Stomach (tissue), 19 donors: Measurements from ENCODE around the gene NPDC1. TPM values are rescaled to one million over a fixed set of nuclear protein-coding genes. Genes with fewer than 3 reads are reported as not detected.

Experiments
- DNase-seq, 2 donors: peaks; one replicate each; pipeline versions ENCODE4 v3.0.0 to v3.0.0-alpha.2; 2013 to 2019
- H3K27ac ChIP-seq, 5 donors: fragments of 200-600 bp in 4 of 5; sonication (generic) in 4 of 5; one replicate each; pipeline ENCODE4 v1.5.1; 2013 to 2019; ENCODE audit warnings: mild to moderate bottlenecking in 1 of 5, moderate library complexity in 1 of 5
- H3K27me3 ChIP-seq, 3 donors: fragments of 200-600 bp; sonication (generic); one replicate each; pipeline ENCODE4 v1.5.1; 2017 to 2019; ENCODE audit warnings: mixed run types in 1 of 3
- H3K36me3 ChIP-seq, 4 donors: fragments of 200-600 bp; sonication (generic); 1 replicate in 3 of 4; 2 replicates in 1 of 4; pipeline ENCODE4 v1.5.1; 2016 to 2019
- H3K4me1 ChIP-seq, 4 donors: fragments of 200-600 bp; sonication (generic); one replicate each; pipeline ENCODE4 v1.5.1; 2016 to 2019
- H3K4me3 ChIP-seq, 4 donors: fragments of 200-600 bp; sonication (generic) in 3 of 4; one replicate each; pipeline ENCODE4 v1.5.1; 2016 to 2019; ENCODE audit warnings: mild to moderate bottlenecking in 1 of 4
- H3K9me3 ChIP-seq, 4 donors: fragments of 200-600 bp; sonication (generic); one replicate each; pipeline ENCODE4 v1.5.1; 2016 to 2019
- CTCF ChIP-seq, 7 experiments: fragments of 450-650 bp in 4 of 7; fragments of 200-600 bp in 3 of 7; sonication (generic) in 3 of 7; IDR thresholded peaks; one replicate each; pipeline ENCODE4 v1.5.1; 2016 to 2019; ENCODE audit warnings: antibody characterized with exemption in 7 of 7, control low read depth in 2 of 7, mild to moderate bottlenecking in 1 of 7
- EP300 ChIP-seq: sonication (generic); formaldehyde crosslinking; IDR thresholded peaks from one replicate; pipeline ENCODE4 v1.6.1; 2017; ENCODE audit warnings: antibody characterized with exemption
- POLR2A ChIP-seq, 4 donors: fragments of 450-650 bp; IDR thresholded peaks; one replicate each; pipeline ENCODE4 v1.6.1; 2016; ENCODE audit warnings: antibody characterized with exemption in 4 of 4, control low read depth in 2 of 4, mild to moderate bottlenecking in 1 of 4, moderate library complexity in 1 of 4
- POLR2AphosphoS5 ChIP-seq, 3 donors: sonication (generic); formaldehyde crosslinking; IDR thresholded peaks; one replicate each; pipeline ENCODE4 v1.6.1; 2016; ENCODE audit warnings: antibody characterized with exemption in 3 of 3
- WGBS, 5 donors: extraction: QIAGEN DNeasy Blood & Tissue Kit in 3 of 5; methylation state at CpG; one replicate each; pipeline versions ENCODE4 v1.1.5 to v1.1.7; 2013 to 2018; 5-methylcytosine and 5-hydroxymethylcytosine counted together
- intact Hi-C: fragments of 100-400 bp; cut with DNase I; formaldehyde crosslinking; loops from one replicate; pipeline ENCODE4 v1.15.1; 2023; ENCODE audit warnings: low total_unique reads
- long read RNA-seq, 10 donors: transcript quantifications; one replicate each; lab custom pipeline, GENCODE V29; 2026
- polyA plus RNA-seq, 3 donors: library from polyadenylated mRNA; stranded (reverse); fragments of 200-250 nt; gene quantifications; one replicate each; pipeline ENCODE4 v1.2.3, GENCODE V29; 2013
- total RNA-seq, 5 donors: library from RNA; depleted of rRNA; stranded (reverse); fragments of >200 nt; gene quantifications; one replicate each; pipeline versions ENCODE4 v1.1.0 to v1.2.3, GENCODE V29; 2014 to 2016
- donor health status: healthy with polysubstance abuse.
- donor health status: Bipolar disorder and iron deficiency.
- donor health status: healthy.

Gene NPDC1
- total RNA-seq (100 to 1,000 TPM in 4 of 5 donors, 10 to 100 TPM in 1; 20.0 to 276 (median 189) TPM), polyA plus RNA-seq (100 to 1,000 TPM; 104 to 186 (median 115) TPM)
- long read RNA-seq, donor 1, partial matches to known transcripts = 0 of 8 reads
- long read RNA-seq, donor 1, other reads (novel, unspliced or antisense) = 0 of 8 reads
- long read RNA-seq, donor 2, transcript NPDC1-201 (8 exons, 2,187 nt) = minor isoform, 8 of 29 reads
- long read RNA-seq, donor 2, transcript NPDC1-202 (9 exons, 1,494 nt) = major isoform, 21 of 29 reads
- long read RNA-seq, donor 2, partial matches to known transcripts = 0 of 29 reads
- long read RNA-seq, donor 2, other reads (novel, unspliced or antisense) = 0 of 29 reads
- long read RNA-seq, donor 3, transcript NPDC1-206 (2 exons, 383 nt) = minor isoform, 6 of 27 reads
- long read RNA-seq, donor 3, transcript NPDC1-202 (9 exons, 1,494 nt) = major isoform, 15 of 27 reads
- long read RNA-seq, donor 3, partial matches to known transcripts = 0 of 27 reads
- long read RNA-seq, donor 3, other reads (novel, unspliced or antisense) = 0 of 27 reads
- long read RNA-seq, donor 4, partial matches to known transcripts = 0 of 1 reads
- long read RNA-seq, donor 4, other reads (novel, unspliced or antisense) = 0 of 1 reads
- long read RNA-seq, donor 5, transcript NPDC1-202 (9 exons, 1,494 nt) = major isoform, 19 of 27 reads
- long read RNA-seq, donor 5, transcript NPDC1-201 (8 exons, 2,187 nt) = minor isoform, 6 of 27 reads
- long read RNA-seq, donor 5, partial matches to known transcripts = 0 of 27 reads
- long read RNA-seq, donor 5, other reads (novel, unspliced or antisense) = 0 of 27 reads
- long read RNA-seq, donor 6, transcript NPDC1-202 (9 exons, 1,494 nt) = major isoform, 38 of 61 reads
- long read RNA-seq, donor 6, transcript NPDC1-201 (8 exons, 2,187 nt) = minor isoform, 20 of 61 reads
- long read RNA-seq, donor 6, partial matches to known transcripts = 0 of 61 reads
- long read RNA-seq, donor 6, other reads (novel, unspliced or antisense) = 0 of 61 reads
- long read RNA-seq, donor 7, transcript NPDC1-202 (9 exons, 1,494 nt) = major isoform, 31 of 39 reads
- long read RNA-seq, donor 7, transcript NPDC1-201 (8 exons, 2,187 nt) = minor isoform, 5 of 39 reads
- long read RNA-seq, donor 7, partial matches to known transcripts = 0 of 39 reads
- long read RNA-seq, donor 7, other reads (novel, unspliced or antisense) = 0 of 39 reads
- long read RNA-seq, donor 8, transcript NPDC1-201 (8 exons, 2,187 nt) = minor isoform, 9 of 44 reads
- long read RNA-seq, donor 8, transcript NPDC1-202 (9 exons, 1,494 nt) = major isoform, 24 of 44 reads
- long read RNA-seq, donor 8, partial matches to known transcripts = 5 of 44 reads
- long read RNA-seq, donor 8, other reads (novel, unspliced or antisense) = 0 of 44 reads
- long read RNA-seq, donor 9, transcript NPDC1-202 (9 exons, 1,494 nt) = major isoform, 9 of 66 reads
- long read RNA-seq, donor 9, partial matches to known transcripts = 52 of 66 reads
- long read RNA-seq, donor 9, other reads (novel, unspliced or antisense) = 0 of 66 reads
- long read RNA-seq, donor 10, transcript NPDC1-202 (9 exons, 1,494 nt) = major isoform, 7 of 9 reads
- long read RNA-seq, donor 10, partial matches to known transcripts = 0 of 9 reads
- long read RNA-seq, donor 10, other reads (novel, unspliced or antisense) = 0 of 9 reads

- intact Hi-C loops = no loop called here
- 0 to 1% (median 1%) methylated on average over 31 to 57 of the region's 57 CpGs for WGBS, 5 donors
- H3K4me3 ChIP-seq = peak within 1 kb of the TSS; percentile 58 to 78 (median 66)
- DNase-seq = peak; percentile 90 to 94
- H3K36me3 ChIP-seq = peaks cover 0 to 8% (median under 1%) of the 10 kb centered on the region in 4 donors
- H3K27ac ChIP-seq = peak within 1 kb of the TSS; percentile 73 to 84 (median 79)
- TF ChIP-seq EP300 = no peak
- no peak for TF ChIP-seq POLR2A (IDR thresholded peaks at IDR 0.05)
- peak in 5 of 7 experiments; percentile 78 to 90 (median 88) for TF ChIP-seq CTCF (IDR thresholded peaks at IDR 0.05)
- TF ChIP-seq POLR2AphosphoS5 (IDR thresholded peaks at IDR 0.05) = peak in 1 of 3 donors; percentile 50
- no peaks in the 10 kb centered on the region for H3K9me3 ChIP-seq
- H3K27me3 ChIP-seq = peaks cover 8 to 81% (median 50%) of the 10 kb centered on the region in 3 donors
- peaks cover 39 to 64% (median 56%) of the 10 kb centered on the region in 4 donors for H3K4me1 ChIP-seq
Measured at GRCh38 chr9:137046088-137046787, at the start of gene NPDC1. TSS of gene NPDC1 (minus strand) at chr9:137046177. CDS start at chr9:137045989, 188 bp downstream.

- peaks cover 17 to 44% (median 29%) of the 10 kb centered on the region in 4 donors for H3K4me1 ChIP-seq
- no peaks in the 10 kb centered on the region for H3K27me3 ChIP-seq
- TF ChIP-seq EP300 (no peak), CTCF (IDR thresholded peaks at IDR 0.05) (no peak)
- no peaks in the 10 kb centered on the region for H3K9me3 ChIP-seq
- peaks cover 9 to 57% (median 48%) of the 10 kb centered on the region in 4 donors for H3K36me3 ChIP-seq
- H3K4me3 ChIP-seq = no peak overlapping the region
- no peak overlapping the region for H3K27ac ChIP-seq
- no peak for DNase-seq
- intact Hi-C loops = no loop called here
- WGBS, 5 donors = 72 to 81% (median 75%) methylated on average over 11 of the region's 11 CpGs
Measured at GRCh38 chr9:137089232-137089947, 43.4 kb upstream of the NPDC1 start.

GRCh38 chr9:137088121-137088520, 42.1 kb upstream of the NPDC1 start:
- Histone ChIP-seq H3K36me3 (peaks cover 6 to 47% (median 42%) of the 10 kb centered on the region in 4 donors), H3K4me3 (no peak overlapping the region), H3K27ac (no peak overlapping the region), H3K4me1 (peaks cover 17 to 54% (median 36%) of the 10 kb centered on the region in 4 donors), H3K9me3 (no peaks in the 10 kb centered on the region), H3K27me3 (no peaks in the 10 kb centered on the region)
- intact Hi-C loops = no loop called here
- no peak for TF ChIP-seq POLR2A (IDR thresholded peaks at IDR 0.05)
- no peak for TF ChIP-seq CTCF (IDR thresholded peaks at IDR 0.05)
- no peak for TF ChIP-seq EP300
- TF ChIP-seq POLR2AphosphoS5 (IDR thresholded peaks at IDR 0.05) = no peak
- 50 to 78% (median 69%) methylated on average over 5 of the region's 5 CpGs for WGBS, 5 donors
- no peak for DNase-seq
